ENCODE results near the gene RAX2. TPM values are rescaled to one million over a fixed set of nuclear protein-coding genes. Genes with fewer than 3 reads are reported as not detected.

Gene RAX2
- total RNA-seq, 6 experiments from 2014 or later: not detected

- DNase-seq: no peak
- 72% methylated on average over 5 of the region's 22 CpGs for WGBS (ENCODE audit: insufficient coverage, low coverage, low lambda C conversion rate, missing lambda C conversion rate)
- intact Hi-C loops (cut with DNase I): no loop called here
- Histone ChIP-seq H3K36me3 (no peaks in the 10 kb centered on the region), H3K9me3 (no peaks in the 10 kb centered on the region), H3K27ac (peak overlapping the region; percentile 29 to 54 (median 31)), H3K27me3 (no peaks in the 10 kb centered on the region), H3K4me3 (no peak overlapping the region), H3K4me1 (no peaks in the 10 kb centered on the region)
- TF ChIP-seq CTCF (IDR thresholded peaks at IDR 0.05) (no peak), POLR2A (IDR thresholded peaks at IDR 0.05) (no peak)
- ATAC-seq: peak in 3 of 4 donors; percentile 11 to 35 (median 11)
Measured at GRCh38 chr19:3813473-3814392, 41.7 kb upstream of the RAX2 start.

- no peaks in the 10 kb centered on the region for H3K4me1 ChIP-seq
- H3K9me3 ChIP-seq: no peaks in the 10 kb centered on the region
- no peaks in the 10 kb centered on the region for H3K36me3 ChIP-seq
- WGBS (ENCODE audit: insufficient coverage, low coverage, low lambda C conversion rate, missing lambda C conversion rate): 70% methylated on average over 15 of the region's 38 CpGs
- no peaks in the 10 kb centered on the region for H3K27me3 ChIP-seq
- TF ChIP-seq CTCF (IDR thresholded peaks at IDR 0.05) (no peak), POLR2A (IDR thresholded peaks at IDR 0.05) (no peak)
- DNase-seq (no peak), ATAC-seq (peak; percentile 23 to 51 (median 30))
- H3K4me3 ChIP-seq: no peak overlapping the region
- intact Hi-C loops (cut with DNase I): no loop called here
- H3K27ac ChIP-seq: no peak overlapping the region
Measured at GRCh38 chr19:3810708-3811355, 38.8 kb upstream of the RAX2 start.

DNA sequence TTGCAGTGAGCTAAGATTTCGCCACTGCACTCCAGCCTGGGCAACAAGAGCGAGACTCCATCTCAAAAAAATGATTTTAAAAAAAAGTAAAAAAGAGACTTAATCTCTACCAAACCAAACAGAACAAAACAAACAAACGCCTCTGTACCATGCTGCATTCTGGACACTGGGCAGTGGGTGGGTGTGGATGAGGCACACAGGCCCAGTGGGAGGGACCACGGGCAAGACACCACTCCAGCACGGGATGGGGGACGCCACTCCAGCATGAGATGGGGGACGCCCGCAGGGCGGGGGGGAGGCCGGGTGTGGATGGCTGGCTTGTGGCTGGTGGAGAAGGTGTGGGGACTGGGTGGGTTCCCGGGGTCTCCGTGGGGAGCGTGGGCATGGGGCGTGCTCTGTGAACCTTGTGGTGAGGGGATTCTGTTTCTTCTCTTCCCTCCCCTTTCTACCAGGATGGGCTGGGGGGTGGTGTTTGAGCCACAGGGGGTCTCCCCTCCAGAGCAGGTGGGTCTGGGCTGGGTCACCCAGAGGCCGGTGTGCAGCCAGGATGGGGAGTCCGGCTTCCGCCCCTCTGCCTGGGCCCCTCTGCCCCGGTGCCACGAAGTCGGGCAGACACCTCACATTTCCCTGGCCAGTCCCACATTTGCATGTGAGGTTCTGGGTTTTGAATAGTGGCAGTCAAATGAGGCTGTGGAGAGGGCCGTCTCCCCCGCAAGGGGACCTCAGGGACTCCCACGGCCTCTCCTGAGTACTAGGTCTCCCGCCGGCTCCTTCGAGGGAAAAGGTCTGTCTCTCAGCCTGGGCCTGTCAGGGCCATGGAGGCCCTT, 38.1 kb upstream of the RAX2 start:
- H3K27ac ChIP-seq: no peak overlapping the region
- H3K4me1 ChIP-seq: no peaks in the 10 kb centered on the region
- peak in 1 of 4 donors; percentile 14 for ATAC-seq

More for the DNA sequence above, 38.1 kb upstream of the RAX2 start:
- DNase-seq: no peak
- Histone ChIP-seq H3K9me3 (no peaks in the 10 kb centered on the region), H3K27me3 (no peaks in the 10 kb centered on the region), H3K36me3 (no peaks in the 10 kb centered on the region), H3K4me3 (no peak overlapping the region)
- WGBS (ENCODE audit: insufficient coverage, low coverage, low lambda C conversion rate, missing lambda C conversion rate): 79% methylated on average over 6 of the region's 26 CpGs
- intact Hi-C loops (cut with DNase I): no loop called here
- no peak for TF ChIP-seq CTCF (IDR thresholded peaks at IDR 0.05)
- TF ChIP-seq POLR2A (IDR thresholded peaks at IDR 0.05): no peak
